Urinary bladder (tissue), 4 donors: Measurements from ENCODE around the gene FOXF1. TPM values are rescaled to one million over a fixed set of nuclear protein-coding genes. Genes with fewer than 3 reads are reported as not detected.

ENCODE experiments used
- DNase-seq: peaks from one replicate; pipeline ENCODE4 v3.0.0-alpha.2; 2015; ENCODE audit errors: extremely low spot score
- H3K27ac ChIP-seq: one replicate; pipeline ENCODE4 v1.5.1; 2013; ENCODE audit warnings: low read depth, mild to moderate bottlenecking, moderate library complexity
- H3K36me3 ChIP-seq: one replicate; pipeline ENCODE4 v1.6.1; 2013; ENCODE audit warnings: mild to moderate bottlenecking, moderate library complexity; ENCODE audit not compliant: insufficient read depth
- H3K4me1 ChIP-seq: one replicate; pipeline ENCODE4 v1.6.1; 2013; ENCODE audit warnings: mild to moderate bottlenecking, moderate library complexity; ENCODE audit not compliant: insufficient read depth
- H3K4me3 ChIP-seq: one replicate; pipeline ENCODE4 v1.5.1; 2013; ENCODE audit warnings: low read depth, low read length
- WGBS: extraction: QIAGEN DNeasy Blood & Tissue Kit; methylation state at CpG from one replicate; pipeline ENCODE4 v1.1.7; 2013; 5-methylcytosine and 5-hydroxymethylcytosine counted together
- polyA plus RNA-seq: library from polyadenylated mRNA; stranded (reverse); fragments of 200-250 nt; gene quantifications from one replicate; pipeline ENCODE4 v1.2.3, GENCODE V29; 2013
- total RNA-seq: library from RNA; depleted of rRNA; stranded (reverse); fragments of >200 nt; gene quantifications from one replicate; pipeline ENCODE4 v1.2.3, GENCODE V29; 2014
- donor health status: healthy with polysubstance abuse.
- donor health status: healthy.

The FOXF1 gene
- total and polyA plus RNA-seq, 2 donors = 28.9 to 83.3 TPM

- H3K27ac ChIP-seq = no peak overlapping the region
- no peaks in the 10 kb centered on the region for H3K4me1 ChIP-seq
- DNase-seq = no peak
- H3K36me3 ChIP-seq = peaks cover 5% of the 10 kb centered on the region
- H3K4me3 ChIP-seq = no peak overlapping the region
- WGBS = 97% methylated on average over 8 of the region's 8 CpGs
These were observed 22.7 kb downstream of the FOXF1 start for GRCh38 chr16:86533076-86533475.

GRCh38 chr16:86533767-86534351 lies 23.5 kb downstream of the FOXF1 start:
- Histone ChIP-seq H3K27ac (no peak overlapping the region), H3K36me3 (peaks cover 5% of the 10 kb centered on the region), H3K4me1 (no peaks in the 10 kb centered on the region), H3K4me3 (no peak overlapping the region)
- WGBS = 93% methylated on average over 8 of the region's 8 CpGs
- DNase-seq = no peak

- no peak for DNase-seq
- 85% methylated on average over 18 of the region's 18 CpGs for WGBS
- Histone ChIP-seq H3K4me1 (no peaks in the 10 kb centered on the region), H3K27ac (no peak overlapping the region), H3K36me3 (peaks cover 5% of the 10 kb centered on the region), H3K4me3 (no peak overlapping the region)
These were observed 24.7 kb downstream of the FOXF1 start for GRCh38 chr16:86534779-86535615.

GRCh38 chr16:86536621-86537020 lies 26.3 kb downstream of the FOXF1 start:
- no peak overlapping the region for H3K27ac ChIP-seq
- H3K4me3 ChIP-seq = no peak overlapping the region
- H3K36me3 ChIP-seq = peaks cover 9% of the 10 kb centered on the region
- 95% methylated on average over 17 of the region's 17 CpGs for WGBS
- no peak for DNase-seq
- no peaks in the 10 kb centered on the region for H3K4me1 ChIP-seq

- Histone ChIP-seq H3K36me3 (peaks cover 6% of the 10 kb centered on the region), H3K4me1 (no peaks in the 10 kb centered on the region), H3K27ac (no peak overlapping the region), H3K4me3 (no peak overlapping the region)
- WGBS = 95% methylated on average over 4 of the region's 4 CpGs
- no peak for DNase-seq
These were observed 27.2 kb downstream of the FOXF1 start for GRCh38 chr16:86537486-86537885.

- 94% methylated on average over 17 of the region's 17 CpGs for WGBS
These were observed 28.0 kb downstream of the FOXF1 start for GRCh38 chr16:86538196-86538780.

GRCh38 chr16:86540894-86541293 lies 30.6 kb downstream of the FOXF1 start:
- Histone ChIP-seq H3K4me3 (no peak overlapping the region), H3K36me3 (peaks cover 4% of the 10 kb centered on the region), H3K4me1 (no peaks in the 10 kb centered on the region), H3K27ac (no peak overlapping the region)
- no peak for DNase-seq
- WGBS = 86% methylated on average over 6 of the region's 6 CpGs

More at GRCh38 chr16:86538196-86538780, 28.0 kb downstream of the FOXF1 start:
- no peak for DNase-seq
- Histone ChIP-seq H3K27ac (no peak overlapping the region), H3K4me3 (no peak overlapping the region), H3K4me1 (no peaks in the 10 kb centered on the region), H3K36me3 (peaks cover 6% of the 10 kb centered on the region)

- 93% methylated on average over 11 of the region's 11 CpGs for WGBS
- H3K36me3 ChIP-seq = peaks cover 4% of the 10 kb centered on the region
- no peaks in the 10 kb centered on the region for H3K4me1 ChIP-seq
- DNase-seq = no peak
- no peak overlapping the region for H3K4me3 ChIP-seq
- H3K27ac ChIP-seq = no peak overlapping the region
These were observed 31.2 kb downstream of the FOXF1 start for GRCh38 chr16:86541560-86541959.

- no peak overlapping the region for H3K4me3 ChIP-seq
- no peak for DNase-seq
- no peak overlapping the region for H3K27ac ChIP-seq
- 92% methylated on average over 21 of the region's 21 CpGs for WGBS
- peaks cover 5% of the 10 kb centered on the region for H3K36me3 ChIP-seq
- H3K4me1 ChIP-seq = no peaks in the 10 kb centered on the region
These were observed 32.7 kb downstream of the FOXF1 start for GRCh38 chr16:86542756-86543750.

- WGBS = 78% methylated on average over 12 of the region's 12 CpGs
- Histone ChIP-seq H3K4me3 (no peak overlapping the region), H3K4me1 (no peaks in the 10 kb centered on the region), H3K27ac (no peak overlapping the region), H3K36me3 (peaks cover 4% of the 10 kb centered on the region)
- no peak for DNase-seq
These were observed 35.2 kb downstream of the FOXF1 start for GRCh38 chr16:86545481-86545880.

- Histone ChIP-seq H3K4me1 (no peaks in the 10 kb centered on the region), H3K36me3 (peaks cover 1% of the 10 kb centered on the region), H3K27ac (no peak overlapping the region), H3K4me3 (no peak overlapping the region)
- no peak for DNase-seq
- WGBS = 88% methylated on average over 19 of the region's 19 CpGs
These were observed 35.8 kb downstream of the FOXF1 start for GRCh38 chr16:86545954-86546637.

GRCh38 chr16:86546638-86547013 lies 36.3 kb downstream of the FOXF1 start:
- no peak for DNase-seq
- H3K4me1 ChIP-seq = no peaks in the 10 kb centered on the region
- no peak overlapping the region for H3K27ac ChIP-seq
- 89% methylated on average over 8 of the region's 8 CpGs for WGBS
- H3K36me3 ChIP-seq = peaks cover 1% of the 10 kb centered on the region
- H3K4me3 ChIP-seq = no peak overlapping the region

GRCh38 chr16:86547286-86547685 lies 37.0 kb downstream of the FOXF1 start:
- H3K36me3 ChIP-seq = peaks cover 1% of the 10 kb centered on the region
- WGBS = 94% methylated on average over 11 of the region's 11 CpGs
- H3K4me1 ChIP-seq = no peaks in the 10 kb centered on the region
- H3K27ac ChIP-seq = no peak overlapping the region
- DNase-seq = no peak
- H3K4me3 ChIP-seq = no peak overlapping the region
